HG03135 (cell line): ENCODE data around the gene MDGA2.
"Not testable (repeated sequence)": the region's sequence is repeated elsewhere in the genome, so short reads cannot be mapped to it uniquely, and the experiment has no call there.

Experiments
- ATAC-seq: cut with Tn5 transposase; IDR thresholded peaks from one replicate; pipeline ENCODE4 v1.9.1; 2021; ENCODE audit warnings: mild to moderate bottlenecking, moderate library complexity; ENCODE audit not compliant: unreplicated experiment

Gene MDGA2

DNA sequence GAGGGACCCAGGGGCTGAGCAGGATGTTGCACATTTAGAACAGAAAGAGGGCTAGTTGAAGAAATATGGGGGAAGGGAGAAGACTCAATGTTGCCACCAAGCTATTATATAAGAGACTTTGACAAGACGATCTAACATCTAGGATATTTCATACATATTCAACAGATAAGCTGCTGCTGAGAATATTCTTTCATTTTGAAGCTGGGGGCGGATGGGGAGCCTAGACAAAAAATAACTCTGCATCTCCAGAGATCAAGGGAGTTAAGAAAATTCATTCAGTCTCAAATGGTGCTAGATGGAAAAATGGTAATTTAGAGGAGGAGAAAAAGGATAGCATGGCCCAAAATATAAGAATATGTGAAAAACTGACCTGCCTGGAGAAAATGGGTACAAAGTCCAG, 415.6 kb downstream of the MDGA2 start:
- no peak for ATAC-seq

DNA sequence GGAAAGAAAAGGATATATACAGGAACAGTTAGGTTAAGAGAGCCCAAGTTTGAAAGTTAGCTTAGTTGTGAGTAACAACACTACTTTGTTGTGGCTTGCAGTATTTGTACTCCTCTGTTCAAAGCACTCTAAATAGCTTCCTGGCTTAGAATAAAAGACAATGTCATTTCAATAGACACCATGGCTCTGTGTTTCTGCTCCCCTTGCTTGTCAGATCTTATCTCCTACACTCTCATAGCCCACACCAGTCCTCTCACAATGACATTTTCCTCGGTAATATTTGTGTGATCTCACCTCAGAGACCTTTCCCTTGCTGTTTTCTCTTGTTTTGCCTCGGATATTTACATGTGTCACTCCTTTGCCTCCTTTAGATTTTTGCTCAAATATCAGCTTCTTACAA, 418.4 kb downstream of the MDGA2 start:
- no peak for ATAC-seq

DNA sequence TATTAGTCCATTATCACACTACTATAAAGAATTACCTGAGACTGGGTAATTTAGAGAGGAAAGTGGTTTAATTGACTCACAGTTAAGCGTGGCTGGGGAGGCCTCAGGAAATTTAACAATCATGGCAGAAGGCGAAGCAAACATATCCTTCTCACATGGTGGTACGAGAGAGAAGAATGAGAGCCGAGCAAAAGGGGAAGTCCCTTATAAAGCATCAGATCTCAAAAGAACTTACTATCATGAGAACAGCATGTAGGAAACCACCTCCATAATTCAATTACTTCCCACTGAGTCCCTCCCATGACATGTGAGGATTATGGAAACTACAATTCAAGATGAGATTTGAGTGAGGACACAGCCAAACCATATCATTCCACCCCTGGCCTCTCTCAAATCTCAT, 422.6 kb downstream of the MDGA2 start:
- ATAC-seq, result no peak

DNA sequence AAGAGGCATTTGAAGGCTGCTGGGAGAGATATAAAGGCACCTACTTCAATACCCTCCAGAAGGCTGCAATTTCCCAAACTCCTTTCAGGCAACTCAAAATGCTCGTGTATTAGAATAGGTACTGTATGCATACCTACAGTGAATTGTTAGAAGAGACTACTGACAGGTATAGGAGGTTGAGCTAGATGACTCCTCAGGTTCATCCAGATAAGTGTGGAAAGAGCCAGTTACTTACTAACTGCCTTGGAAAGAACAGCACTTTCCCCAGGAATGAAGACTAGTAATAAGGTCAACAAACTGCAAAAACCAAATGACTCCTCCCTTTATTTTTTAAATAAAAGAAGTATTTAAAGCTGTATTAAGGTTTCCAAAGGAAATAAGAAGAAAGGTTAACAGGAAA, 429.0 kb downstream of the MDGA2 start:
- no peak for ATAC-seq

DNA sequence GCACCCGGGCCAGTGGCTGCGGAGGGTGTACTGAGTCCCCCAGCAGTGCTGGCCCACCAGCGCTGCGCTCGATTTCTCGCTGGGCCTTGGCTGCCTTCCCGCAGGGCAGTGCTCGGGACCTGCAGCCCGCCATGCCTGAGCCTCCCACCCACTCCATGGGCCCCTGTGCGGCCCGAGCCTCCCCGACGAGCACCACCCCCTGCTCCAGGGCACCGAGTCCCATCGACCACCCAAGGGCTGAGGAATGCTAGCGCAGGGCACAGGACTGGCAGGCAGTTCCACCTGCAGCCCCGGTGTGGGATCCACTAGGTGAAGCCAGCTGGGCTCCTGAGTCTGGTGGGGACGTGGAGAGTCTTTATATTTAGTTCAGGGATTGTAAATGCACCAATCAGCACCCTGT, 432.8 kb downstream of the MDGA2 start:
- ATAC-seq, result not testable (repeated sequence)

DNA sequence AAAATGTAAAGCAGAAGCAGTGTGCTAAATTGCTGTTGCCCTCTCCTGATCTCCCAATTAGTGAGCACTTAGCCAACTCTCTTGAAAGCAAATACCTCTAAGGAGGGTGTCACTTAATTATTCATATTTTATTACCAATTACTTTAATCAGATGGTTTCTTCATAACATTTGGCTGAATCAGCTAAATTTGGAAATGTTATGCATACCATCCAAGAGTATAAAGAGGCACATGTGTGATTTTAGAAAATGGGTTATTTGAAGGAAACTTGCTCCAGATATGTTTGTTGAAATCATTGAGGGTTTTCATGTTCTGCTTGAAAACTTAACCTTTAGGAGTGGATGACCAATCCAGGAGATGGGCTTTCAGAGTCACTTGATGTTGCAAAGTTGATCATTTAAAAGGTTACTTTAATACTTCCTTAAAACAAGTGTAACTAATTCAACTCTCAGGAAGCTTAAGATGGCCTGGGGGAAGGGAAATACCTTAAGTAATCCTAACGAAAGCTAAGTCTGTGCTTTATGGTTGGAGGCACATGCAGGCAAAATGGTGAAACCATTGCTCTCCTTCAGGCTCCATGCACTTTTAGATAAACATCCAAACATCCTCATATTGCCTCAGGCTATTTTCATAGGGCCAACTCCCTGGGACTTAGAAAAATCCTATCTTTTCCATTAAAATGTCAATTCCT, 434.5 kb downstream of the MDGA2 start:
- no peak for ATAC-seq

DNA sequence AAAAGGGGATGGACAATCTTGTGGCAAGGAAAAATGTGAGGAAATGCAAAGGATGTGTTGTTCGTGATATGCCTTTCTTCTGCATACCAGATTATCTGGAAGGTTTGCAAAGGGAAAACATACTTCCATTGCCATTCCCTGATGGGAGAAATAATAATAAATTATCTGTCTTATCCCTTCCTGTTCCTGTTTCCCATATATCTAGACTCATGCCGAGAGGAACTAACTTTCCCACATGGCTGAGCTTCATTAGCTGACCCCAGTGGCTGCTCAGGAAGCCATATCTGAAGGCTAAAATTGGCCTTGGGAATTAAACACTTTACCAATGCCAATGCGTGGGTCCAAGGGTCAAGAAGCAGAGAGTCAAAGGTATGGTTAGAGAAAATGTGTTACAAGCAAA, 439.8 kb downstream of the MDGA2 start:
- no peak for ATAC-seq

DNA sequence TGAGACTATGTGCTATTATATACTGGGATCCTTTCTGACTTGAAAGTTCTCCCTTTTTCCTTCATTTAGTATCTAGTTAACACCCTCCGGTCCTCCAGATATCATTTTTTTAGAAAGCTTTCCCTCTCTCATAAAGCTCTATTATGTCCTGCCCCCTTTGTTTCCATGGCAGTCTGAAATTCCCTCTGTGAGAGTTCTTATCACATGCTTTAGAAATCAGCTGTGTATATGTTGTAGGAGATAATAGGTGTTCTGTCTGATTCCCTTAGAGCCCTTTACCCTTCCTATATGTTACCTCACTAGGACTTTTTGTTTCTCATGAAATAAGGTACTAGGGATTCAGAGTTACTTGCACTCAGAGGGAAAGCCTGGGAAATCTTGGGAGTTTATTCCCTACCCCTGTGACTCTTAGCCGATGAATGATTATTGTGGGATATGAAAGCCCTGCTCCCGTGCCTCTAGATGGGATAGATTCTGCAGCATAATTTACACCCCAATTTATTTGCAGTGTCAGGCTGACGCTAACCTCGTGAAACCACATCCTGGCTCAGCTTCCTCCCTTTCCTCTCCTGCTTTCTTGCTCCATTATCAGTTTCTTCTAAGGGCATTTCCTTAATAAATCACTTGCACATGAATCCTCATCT, 448.4 kb downstream of the MDGA2 start:
- no peak for ATAC-seq

DNA sequence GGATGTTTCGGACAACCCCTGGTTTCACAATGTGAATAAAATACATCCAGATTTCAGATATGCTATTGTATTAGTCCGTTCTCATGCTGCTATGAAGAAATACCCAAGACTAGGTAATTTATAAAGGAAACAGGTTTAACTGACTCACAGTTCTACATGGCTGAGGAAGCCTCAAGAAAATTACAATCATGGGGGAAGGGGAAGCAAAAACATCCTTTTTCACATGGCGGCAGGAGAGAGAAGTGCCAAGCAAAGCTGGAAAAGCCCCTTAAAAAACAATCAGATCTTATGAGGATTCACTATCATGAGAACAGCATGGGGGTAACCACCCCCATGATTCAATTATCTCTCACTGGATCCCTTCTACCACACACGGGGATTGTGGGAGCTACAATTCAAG, 451.7 kb downstream of the MDGA2 start:
- no peak for ATAC-seq

DNA sequence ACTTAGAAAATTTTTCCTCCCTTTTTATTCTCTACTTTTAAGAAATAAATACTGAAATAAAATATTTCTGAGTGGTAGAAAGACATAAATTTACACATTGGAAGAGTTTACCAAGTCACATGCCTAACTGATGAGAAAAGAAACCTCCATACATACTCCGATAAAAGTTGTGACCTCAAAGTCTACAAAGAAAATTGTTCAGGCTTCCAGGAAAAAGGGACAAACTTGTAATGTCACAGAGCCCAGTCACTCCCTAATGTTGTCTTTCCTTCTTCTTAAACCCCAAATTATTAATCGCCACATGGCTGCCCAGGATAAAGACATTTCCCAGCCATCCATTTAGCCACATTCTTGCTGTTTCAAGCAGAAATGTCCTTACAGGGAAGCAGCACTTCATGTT, 455.3 kb downstream of the MDGA2 start:
- no peak for ATAC-seq

DNA sequence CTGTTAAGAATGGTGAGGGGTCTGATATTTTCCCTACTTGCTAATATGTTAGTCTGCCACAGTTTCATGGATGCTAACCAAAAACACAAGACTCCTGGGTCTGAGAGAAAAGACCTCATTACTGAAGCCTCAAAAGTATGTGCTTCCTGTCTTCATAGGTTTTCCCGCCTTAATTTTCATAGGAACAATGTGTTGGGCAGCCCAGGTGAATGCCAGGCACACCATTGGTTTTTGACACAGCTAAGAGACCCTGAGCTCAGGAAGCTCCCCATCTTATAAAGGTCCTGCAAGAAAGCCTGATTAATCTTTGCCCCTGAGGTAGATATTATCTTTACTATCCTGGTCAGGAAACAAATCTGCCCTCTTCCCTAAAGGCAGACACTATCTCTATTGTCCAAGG, 464.1 kb downstream of the MDGA2 start:
- no peak for ATAC-seq

DNA sequence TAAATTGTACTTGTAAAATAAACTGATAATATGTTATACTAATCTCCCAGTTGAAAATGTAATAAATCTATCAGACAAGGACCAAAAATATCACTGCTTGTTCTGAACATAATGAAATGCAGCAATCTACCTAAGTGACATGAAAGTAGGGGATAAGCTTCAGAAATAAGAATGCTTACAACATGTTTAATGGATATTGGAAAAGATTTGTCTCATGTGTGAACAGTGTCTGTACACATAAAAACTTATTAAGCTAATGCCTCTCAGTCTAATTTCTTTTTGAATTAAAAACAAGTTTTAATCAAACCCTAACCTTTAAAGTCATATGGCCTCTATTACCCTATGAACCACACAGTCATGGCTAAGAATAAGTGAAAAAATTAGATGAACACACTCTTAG, 465.3 kb downstream of the MDGA2 start:
- no peak for ATAC-seq

DNA sequence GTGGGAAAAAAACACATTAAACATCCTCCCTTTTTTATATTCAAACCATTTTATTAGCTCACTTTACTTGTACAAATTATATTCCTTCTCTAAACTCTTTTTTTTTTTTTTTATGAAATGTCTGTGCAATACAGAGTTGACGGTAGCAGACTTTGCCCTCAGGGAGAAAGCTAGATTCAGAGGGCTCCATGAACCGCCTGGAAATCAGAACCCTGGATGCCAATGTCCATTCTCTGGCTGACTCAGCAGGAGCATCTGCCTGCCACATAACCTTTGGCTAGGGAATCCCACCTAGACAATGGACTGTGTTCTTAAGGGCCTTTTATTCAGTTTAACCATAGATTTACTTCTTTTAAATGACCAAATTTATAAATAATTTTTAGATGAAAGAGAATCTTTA, 467.0 kb downstream of the MDGA2 start:
- no peak for ATAC-seq

DNA sequence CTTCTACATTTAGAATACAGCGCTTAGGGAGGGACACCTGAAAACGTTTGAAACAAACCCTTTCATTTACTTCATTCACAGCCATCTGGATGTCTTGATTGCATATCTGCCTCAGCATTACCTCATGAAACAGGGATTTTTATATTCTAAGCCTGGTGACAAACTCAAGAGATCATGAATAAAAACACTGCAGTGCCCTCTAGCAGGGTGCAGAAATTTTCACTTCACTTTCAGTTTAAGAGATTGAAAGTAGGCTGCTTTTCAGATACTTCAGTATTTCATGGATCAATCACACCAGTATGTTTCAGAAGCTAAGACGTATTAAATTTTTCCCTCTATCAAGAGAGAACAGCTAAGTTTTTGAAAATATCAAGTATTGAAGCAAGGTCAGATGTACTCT, 467.8 kb downstream of the MDGA2 start:
- ATAC-seq, result no peak

DNA sequence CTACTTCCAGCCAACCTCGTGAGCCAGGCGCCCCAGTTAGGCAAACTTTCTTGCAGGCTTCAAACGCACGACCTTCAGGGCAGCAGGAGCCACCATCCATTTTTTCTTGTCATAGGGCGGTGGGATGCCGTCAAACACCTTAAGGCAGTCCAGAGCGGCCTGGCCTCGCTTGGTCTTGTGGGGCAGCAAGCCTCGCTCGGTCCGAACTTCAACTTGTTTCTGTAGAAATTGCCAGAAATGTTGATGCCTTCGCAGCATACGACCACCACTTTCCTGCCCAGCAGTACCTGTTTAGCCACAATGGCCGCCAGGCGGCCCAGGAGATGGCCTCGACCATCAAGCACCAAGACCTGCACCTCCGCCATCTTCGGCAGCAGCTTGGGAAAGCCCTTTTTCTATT, 474.7 kb downstream of the MDGA2 start:
- ATAC-seq, result no peak

DNA sequence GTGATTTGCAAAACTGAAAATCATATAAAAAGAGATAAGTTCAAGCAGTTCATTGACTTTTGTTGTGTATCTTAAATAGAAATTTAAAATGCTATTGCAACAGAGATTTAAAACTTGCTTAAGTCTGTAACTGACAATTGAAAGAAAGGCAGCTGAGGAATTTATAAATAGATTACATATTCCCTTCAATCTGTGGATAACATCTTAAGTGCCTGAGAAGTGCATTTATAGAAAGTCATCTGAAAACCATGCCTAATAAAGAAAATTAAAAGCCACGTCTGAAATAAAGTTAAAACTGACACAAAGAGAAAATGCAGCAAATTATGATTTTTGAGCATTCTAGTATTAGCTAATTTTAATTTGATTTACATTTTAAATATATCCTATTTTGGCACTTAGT, 479.8 kb downstream of the MDGA2 start:
- ATAC-seq, result no peak

DNA sequence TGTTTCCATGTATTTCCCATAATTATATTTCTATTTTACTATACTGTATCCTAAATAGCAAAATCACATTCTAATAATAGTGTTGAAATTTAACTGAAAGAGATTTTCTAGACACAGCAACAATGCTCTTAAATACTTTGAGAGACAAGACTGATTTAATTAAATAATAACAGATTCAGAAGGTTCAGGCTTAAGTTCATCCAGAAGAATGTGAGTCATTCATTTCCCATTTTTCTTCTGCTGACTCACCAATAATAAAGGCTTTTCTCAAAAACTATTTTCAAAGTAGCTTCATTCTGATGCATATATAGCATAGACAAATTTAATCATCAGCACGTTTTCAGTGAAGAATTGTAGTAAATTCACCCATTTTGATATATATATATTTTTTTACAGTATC, 481.4 kb downstream of the MDGA2 start:
- no peak for ATAC-seq

DNA sequence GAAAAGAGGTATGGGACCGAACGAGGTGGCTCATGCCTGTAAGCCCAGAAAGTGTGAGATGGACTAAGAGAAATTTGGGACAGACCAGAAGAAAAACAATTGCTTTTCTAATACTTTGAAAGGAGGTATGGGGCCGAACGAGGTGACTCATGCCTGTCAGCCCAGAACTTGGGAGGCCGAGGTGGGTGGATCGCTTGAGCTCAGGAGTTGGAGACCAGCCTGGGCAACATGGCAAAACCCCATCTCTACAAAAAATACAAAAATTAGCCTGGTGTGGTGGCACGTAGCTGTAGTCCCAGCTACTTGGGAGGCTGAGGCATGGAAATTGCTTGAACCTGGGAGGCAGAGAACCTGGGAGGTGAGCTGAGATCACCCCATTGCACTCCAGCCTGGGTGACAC, 483.2 kb downstream of the MDGA2 start:
- ATAC-seq, result not testable (repeated sequence)

DNA sequence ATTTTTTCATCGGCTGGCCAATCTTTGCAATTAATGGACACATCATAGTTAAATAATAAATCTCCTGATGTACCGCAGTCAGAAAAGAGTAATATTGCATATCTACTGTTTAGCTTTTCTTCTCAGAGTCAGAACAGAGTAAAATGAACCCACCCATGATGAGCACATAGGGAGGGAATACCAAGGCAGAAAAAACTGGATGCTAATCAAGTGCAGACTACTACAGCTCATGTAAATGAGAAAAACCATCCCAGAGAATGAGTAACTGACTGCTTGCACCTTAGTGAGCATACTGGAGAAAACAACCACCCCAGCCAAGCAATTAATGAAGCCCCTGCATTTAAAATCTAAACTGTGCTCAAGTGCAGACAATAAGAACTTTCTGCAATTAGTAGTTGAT, 483.7 kb downstream of the MDGA2 start:
- ATAC-seq, result no peak

DNA sequence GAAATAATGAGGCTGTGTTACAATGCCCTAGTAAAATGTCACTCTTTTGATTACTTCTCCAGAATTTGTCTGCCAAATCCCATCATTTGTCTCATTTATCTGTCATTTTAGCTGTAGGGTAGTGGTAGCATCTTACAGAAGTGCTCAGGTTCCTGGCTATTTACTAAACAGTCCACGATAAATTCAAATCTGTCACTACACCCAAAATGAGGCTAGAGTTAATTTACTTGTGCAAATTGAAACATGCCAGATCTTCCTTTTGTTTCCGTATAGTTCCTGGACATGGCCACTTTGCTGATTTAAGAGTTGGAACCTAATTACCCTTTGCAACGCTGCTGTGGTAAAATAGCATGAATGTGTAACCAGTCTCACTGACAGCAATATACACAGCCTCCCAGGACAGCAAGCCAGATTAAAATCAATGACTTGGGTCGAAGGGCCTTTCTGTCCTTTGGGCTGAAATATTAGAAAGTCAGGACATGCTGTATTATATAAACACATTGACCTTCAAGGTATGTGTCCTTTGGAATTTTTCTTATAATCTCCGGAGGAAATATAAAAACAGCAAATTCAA, 485.4 kb downstream of the MDGA2 start:
- no peak for ATAC-seq

DNA sequence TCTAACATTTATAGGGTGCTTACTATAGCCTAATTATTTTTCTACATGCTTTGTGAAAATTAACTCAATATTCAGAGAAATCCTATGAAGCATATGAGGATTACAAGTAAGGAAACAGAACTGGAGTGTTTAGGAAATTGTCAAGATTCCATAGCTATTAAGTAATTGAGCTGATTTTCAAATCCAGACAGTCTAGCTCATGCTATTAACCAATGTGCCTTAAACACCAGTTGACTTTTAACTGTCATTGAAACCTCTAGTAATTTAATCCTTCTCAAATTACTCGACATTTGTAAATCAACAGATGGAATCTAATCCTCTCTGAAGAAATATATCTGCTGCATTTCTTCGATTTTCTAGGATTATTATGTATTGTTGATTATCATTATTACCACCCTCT, 488.9 kb downstream of the MDGA2 start:
- ATAC-seq, result no peak

DNA sequence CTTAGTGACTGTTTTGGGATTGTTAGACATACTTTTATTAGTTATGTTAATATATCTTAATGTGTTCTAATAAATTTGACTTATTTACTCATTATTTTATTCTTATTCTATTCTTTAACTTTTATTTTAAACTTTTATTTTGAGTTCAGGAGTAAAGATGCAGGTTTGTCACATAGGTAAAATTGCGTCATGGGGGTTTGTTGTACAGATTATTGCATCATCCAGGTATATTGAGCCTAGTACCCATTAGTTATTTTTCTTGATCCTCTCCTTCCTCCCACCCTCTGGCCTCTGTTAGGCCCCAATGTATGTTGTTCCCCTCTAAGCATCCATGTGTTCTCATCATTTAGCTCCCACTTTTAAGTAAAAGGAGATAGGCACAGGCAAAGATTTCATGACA, 495.5 kb downstream of the MDGA2 start:
- ATAC-seq, result no peak

DNA sequence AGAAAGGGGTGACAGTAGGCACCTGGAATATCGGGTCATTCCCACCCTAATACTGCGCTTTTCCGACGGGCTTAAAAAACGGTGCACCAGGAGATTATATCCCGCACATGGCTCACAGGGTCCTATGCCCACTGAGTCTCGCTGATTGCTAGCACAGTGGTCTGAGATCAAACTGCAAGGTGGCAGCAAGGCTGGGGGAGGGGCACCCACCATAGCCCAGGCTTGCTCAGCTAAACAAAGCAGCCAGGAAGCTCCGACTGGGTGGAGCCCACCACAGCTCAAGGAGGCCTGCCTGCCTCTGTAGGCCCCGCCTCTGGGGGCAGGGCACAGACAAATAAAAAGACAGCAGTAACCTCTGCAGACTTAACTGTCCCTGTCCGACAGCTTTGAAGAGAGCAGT, 503.5 kb downstream of the MDGA2 start:
- ATAC-seq, result not testable (repeated sequence)
